AG09309 (cell line): Measurements from ENCODE around the gene FBXW10B.
"Not testable (repeated sequence)": the region's sequence is repeated elsewhere in the genome, so short reads cannot be mapped to it uniquely, and the experiment has no call there.

Experiments used
- DNase-seq: peaks from one replicate; pipeline ENCODE4 v3.0.0-alpha.2; 2010; ENCODE audit warnings: low read depth
- H3K4me3 ChIP-seq: 2 replicates; pipeline ENCODE4 v1.5.1; 2011; ENCODE audit warnings: mild to moderate bottlenecking, low read depth, low read length, moderate library complexity; ENCODE audit not compliant: control insufficient read depth
- CTCF ChIP-seq: IDR thresholded peaks from 2 replicates; pipeline ENCODE4 v1.5.1; 2011; ENCODE audit warnings: mild to moderate bottlenecking, low read depth, low read length, inconsistent platforms; ENCODE audit not compliant: insufficient read depth, control insufficient read depth; ENCODE audit errors: missing control alignments

Gene FBXW10B, protein sequence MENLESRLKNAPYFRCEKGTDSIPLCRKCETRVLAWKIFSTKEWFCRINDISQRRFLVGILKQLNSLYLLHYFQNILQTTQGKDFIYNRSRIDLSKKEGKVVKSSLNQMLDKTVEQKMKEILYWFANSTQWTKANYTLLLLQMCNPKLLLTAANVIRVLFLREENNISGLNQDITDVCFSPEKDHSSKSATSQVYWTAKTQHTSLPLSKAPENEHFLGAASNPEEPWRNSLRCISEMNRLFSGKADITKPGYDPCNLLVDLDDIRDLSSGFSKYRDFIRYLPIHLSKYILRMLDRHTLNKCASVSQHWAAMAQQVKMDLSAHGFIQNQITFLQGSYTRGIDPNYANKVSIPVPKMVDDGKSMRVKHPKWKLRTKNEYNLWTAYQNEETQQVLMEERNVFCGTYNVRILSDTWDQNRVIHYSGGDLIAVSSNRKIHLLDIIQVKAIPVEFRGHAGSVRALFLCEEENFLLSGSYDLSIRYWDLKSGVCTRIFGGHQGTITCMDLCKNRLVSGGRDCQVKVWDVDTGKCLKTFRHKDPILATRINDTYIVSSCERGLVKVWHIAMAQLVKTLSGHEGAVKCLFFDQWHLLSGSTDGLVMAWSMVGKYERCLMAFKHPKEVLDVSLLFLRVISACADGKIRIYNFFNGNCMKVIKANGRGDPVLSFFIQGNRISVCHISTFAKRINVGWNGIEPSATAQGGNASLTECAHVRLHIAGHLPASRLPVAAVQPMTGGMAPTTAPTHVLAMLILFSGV

GRCh38 chr17:15619331-15620058 is at the start of gene FBXW10B:
FBXW10B (minus strand) TSS chr17:15619704; CDS start chr17:15619512, 192 bp downstream.
- not testable (repeated sequence) for DNase-seq, H3K4me3 ChIP-seq

- no peak for DNase-seq
- no peak for TF ChIP-seq CTCF
- H3K4me3 ChIP-seq: no peak overlapping the region
Measured at GRCh38 chr17:15663691-15664090, 44.2 kb upstream of the FBXW10B start.

DNA sequence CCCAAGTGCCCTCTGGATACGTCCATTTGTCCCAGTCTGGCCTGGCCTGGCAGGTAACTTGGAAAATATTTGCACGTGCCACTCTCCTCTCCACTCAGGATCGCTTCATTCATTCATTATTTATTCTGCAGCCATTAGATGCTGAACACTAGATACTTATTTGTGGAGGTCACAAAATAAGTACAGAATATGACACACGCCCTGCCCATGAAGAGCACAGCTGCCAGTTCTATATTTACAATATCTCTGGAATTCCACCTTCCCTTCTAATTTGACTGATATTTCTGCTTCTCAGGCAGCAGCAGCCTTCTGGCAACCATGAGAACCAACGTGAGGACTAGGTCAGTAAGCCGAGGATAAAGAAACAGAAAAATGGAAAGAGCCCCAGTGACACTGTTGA is 43.7 kb upstream of the FBXW10B start:
- TF ChIP-seq CTCF: no peak
- no peak overlapping the region for H3K4me3 ChIP-seq
- no peak for DNase-seq

- TF ChIP-seq CTCF: no peak
- no peak for DNase-seq
- no peak overlapping the region for H3K4me3 ChIP-seq
Measured at GRCh38 chr17:15662681-15663080, 43.2 kb upstream of the FBXW10B start.

DNA sequence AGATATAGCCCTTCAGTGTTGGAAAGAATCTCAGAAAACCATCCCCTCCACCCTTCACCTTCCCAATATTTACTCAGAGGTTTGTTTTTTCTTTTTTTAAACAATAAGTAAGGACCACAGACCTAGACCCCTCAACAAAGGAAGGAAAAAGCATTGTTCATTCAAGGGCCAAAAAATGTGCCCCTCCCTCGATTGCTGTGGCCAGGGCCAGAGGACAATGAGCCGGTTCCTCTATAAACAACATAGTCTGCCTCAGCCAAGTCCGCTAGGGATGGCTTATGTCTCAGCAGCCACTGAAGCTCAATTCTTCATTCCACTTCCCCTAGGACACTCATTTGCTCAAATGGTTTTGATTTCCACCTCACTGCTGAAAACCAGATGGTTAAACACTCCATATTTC is 40.6 kb upstream of the FBXW10B start:
- TF ChIP-seq CTCF: no peak
- no peak overlapping the region for H3K4me3 ChIP-seq
- no peak for DNase-seq

DNA sequence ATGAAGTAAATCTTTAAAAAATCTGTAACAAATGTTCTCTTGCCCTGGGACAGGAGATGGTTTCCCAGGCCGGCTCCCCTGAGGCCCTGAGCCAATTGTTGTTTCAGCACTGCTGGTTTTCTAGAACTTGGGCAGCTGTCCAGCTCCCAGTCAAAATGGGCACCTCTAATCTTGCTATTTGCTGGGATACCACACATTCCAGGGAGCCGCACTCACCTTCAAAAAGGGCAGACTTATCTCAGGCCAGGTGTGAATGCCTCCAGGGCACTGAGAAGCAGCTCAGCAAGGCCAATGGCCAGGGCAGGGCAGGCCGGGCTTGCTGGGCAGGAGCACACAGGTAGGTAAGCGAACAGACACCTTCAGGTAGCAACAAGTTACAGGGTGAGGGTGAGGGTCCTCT is 40.2 kb upstream of the FBXW10B start:
- H3K4me3 ChIP-seq: no peak overlapping the region
- no peak for DNase-seq
- TF ChIP-seq CTCF: no peak
